Activated naive CD8-positive, alpha-beta T cell treated with anti-CD3 and anti-CD28 coated beads, Interleukin-2, amount 10 ng/mL, durations not matched to agents 7 days and 5 days (primary cell): ENCODE data around the gene RAB37. TPM values are rescaled to one million over a fixed set of nuclear protein-coding genes. Genes with fewer than 3 reads are reported as not detected.

Experiments
- ATAC-seq: fragments of 150-1000 bp; cut with Tn5 transposase; one replicate; pipeline ENCODE4 v1.10.0; 2021; ENCODE audit warnings: low read depth, moderate library complexity
- POLR2A ChIA-PET: fragments of 350-600 bp; sonication (Branson Sonifier 250); formaldehyde crosslinking; loops from one replicate; lab custom pipeline; 2021; ENCODE audit warnings: antibody characterized with exemption; lab: Charles Lee
- DNase-seq: peaks from one replicate; pipeline ENCODE4 v3.0.0; 2021
- H3K27ac Mint-ChIP-seq: one replicate; pipeline ENCODE4 v1.8.0; 2022; ENCODE audit warnings: mild to moderate bottlenecking, mixed read lengths
- H3K27me3 Mint-ChIP-seq: one replicate; pipeline ENCODE4 v1.8.0; 2022; ENCODE audit warnings: mild to moderate bottlenecking, moderate library complexity, mixed read lengths
- H3K36me3 Mint-ChIP-seq: one replicate; pipeline ENCODE4 v1.8.0; 2021; ENCODE audit warnings: mild to moderate bottlenecking, mixed read lengths
- H3K4me1 Mint-ChIP-seq: one replicate; pipeline ENCODE4 v1.8.0; 2021; ENCODE audit warnings: mixed read lengths
- H3K4me3 Mint-ChIP-seq: one replicate; pipeline ENCODE4 v1.8.0; 2022; ENCODE audit warnings: mild to moderate bottlenecking, moderate library complexity, mixed read lengths
- H3K9me3 Mint-ChIP-seq: one replicate; pipeline ENCODE4 v1.8.0; 2021; ENCODE audit warnings: mixed read lengths
- total RNA-seq, 2 experiments: library from RNA; stranded (reverse); gene quantifications; one replicate each; pipeline ENCODE4 v1.2.3, GENCODE V29; 2021

Gene RAB37
- total RNA-seq: 10 to 100 TPM; 24.7 to 27.5 TPM

DNA sequence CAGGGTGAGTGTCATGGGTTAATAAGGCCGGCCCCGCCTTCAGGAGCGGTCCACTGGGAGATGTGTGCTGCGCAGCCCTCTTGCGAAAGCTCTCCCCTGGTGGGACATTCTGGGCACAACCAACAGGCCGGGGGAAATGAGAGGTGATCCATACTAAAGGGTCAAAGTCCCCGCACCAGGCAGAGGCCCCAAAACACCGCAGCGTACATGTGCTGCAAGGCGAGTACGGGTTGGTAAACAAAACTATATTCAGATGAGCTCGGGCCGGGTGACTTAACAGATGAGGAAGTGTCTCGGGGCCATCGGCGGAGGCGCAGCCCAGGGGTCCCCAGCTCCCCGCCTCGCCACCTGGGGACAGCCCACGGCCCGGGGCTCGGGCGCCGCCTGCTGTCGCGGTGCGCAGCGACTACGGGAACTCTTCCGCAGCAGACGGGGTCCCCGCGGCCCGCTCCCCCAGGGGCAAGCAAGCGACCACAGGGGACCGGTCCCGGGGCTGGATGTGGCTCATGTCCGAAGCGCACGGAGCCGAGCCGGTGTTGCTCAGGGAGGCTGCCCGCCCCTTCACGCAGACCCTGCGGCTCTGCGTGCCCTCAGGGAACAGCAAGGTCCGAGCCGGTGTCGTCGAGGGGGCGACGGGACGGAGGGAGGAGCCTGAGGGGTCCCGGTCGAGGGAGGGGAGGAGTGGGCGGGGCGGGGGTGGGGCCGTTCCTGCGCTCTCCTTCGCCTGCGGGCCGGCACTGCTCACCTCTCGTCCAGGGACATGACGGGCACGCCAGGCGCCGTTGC, at the start of gene RAB37:
RAB37 (plus strand) TSS at position 744 of the 786 bp plus-strand sequence; CDS start at position 761, 17 bp downstream.
- H3K27me3 Mint-ChIP-seq: peaks cover 18% of the 10 kb centered on the region
- H3K27ac Mint-ChIP-seq: peak within 1 kb of the TSS; percentile 88
- H3K4me1 Mint-ChIP-seq: peaks cover 41% of the 10 kb centered on the region
- DNase-seq (peak; percentile 78), ATAC-seq (peak; percentile 16)
- H3K4me3 Mint-ChIP-seq: peak within 1 kb of the TSS; percentile 87
- POLR2A ChIA-PET: interaction anchor here (0.7 to 4.3 kb wide), 9 partner anchors 10 to 170 kb away, joined by 3 to 50 read pairs (median 12); partner anchors contain the start of gene NAT9
- H3K9me3 Mint-ChIP-seq: peaks cover 1% of the 10 kb centered on the region
- H3K36me3 Mint-ChIP-seq: no peaks in the 10 kb centered on the region

DNA sequence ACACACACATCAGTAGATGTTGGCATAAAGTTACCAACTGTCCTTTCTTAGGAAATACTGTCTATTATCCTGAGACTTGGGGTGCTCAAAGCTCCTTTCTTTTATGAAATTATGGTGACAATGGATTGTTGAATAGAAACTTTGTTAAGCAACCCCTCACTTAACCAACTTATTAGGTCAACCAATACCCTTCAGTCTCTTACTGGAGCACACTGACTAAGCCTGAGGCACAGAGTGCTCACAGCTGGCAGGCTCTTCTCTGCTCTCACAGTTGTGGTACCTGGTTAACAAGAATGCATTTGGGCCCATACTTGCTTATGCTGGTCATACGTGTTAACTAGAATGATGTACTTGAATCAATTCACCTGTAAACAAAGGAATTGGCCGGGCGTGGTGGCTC, 49.2 kb upstream of the RAB37 start:
- H3K4me3 Mint-ChIP-seq: no peak overlapping the region
- POLR2A ChIA-PET: no interaction called here
- H3K36me3 Mint-ChIP-seq: peaks cover 4% of the 10 kb centered on the region
- H3K27ac Mint-ChIP-seq: no peak overlapping the region
- ATAC-seq: no peak
- no peaks in the 10 kb centered on the region for H3K9me3 Mint-ChIP-seq
- H3K27me3 Mint-ChIP-seq: peaks cover 20% of the 10 kb centered on the region
- DNase-seq: no peak
- peaks cover 18% of the 10 kb centered on the region for H3K4me1 Mint-ChIP-seq

DNA sequence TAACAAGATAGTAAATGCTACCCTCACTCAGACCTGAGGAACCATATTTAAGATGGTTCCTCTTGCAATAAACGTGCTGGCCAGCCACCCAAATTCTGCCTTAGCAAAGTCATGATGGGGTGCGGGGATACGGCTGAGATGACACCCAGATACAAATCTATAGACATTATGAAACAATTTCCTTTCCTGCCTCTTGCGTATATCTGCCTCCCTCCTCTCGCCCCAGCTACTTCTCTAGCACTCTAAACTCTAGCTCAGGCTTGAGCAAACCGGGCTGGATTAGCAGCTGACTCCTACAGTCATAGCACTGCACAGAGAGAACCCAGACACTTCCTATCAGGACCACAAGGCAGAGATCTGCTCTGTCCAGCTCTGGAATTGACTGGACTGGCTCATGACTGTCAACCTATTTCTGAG, 46.6 kb upstream of the RAB37 start:
- Mint-ChIP-seq H3K9me3 (peaks cover 3% of the 10 kb centered on the region), H3K4me1 (peaks cover 20% of the 10 kb centered on the region), H3K27me3 (peaks cover 24% of the 10 kb centered on the region), H3K27ac (no peak overlapping the region), H3K4me3 (no peak overlapping the region), H3K36me3 (peaks cover 6% of the 10 kb centered on the region)
- POLR2A ChIA-PET: no interaction called here
- ATAC-seq (no peak), DNase-seq (no peak)

GRCh38 chr17:74691151-74691550, 45.9 kb upstream of the RAB37 start:
- DNase-seq (no peak), ATAC-seq (no peak)
- POLR2A ChIA-PET: no interaction called here
- Mint-ChIP-seq H3K4me3 (no peak overlapping the region), H3K27ac (no peak overlapping the region), H3K36me3 (peaks cover 6% of the 10 kb centered on the region), H3K27me3 (peaks cover 22% of the 10 kb centered on the region), H3K4me1 (peaks cover 20% of the 10 kb centered on the region), H3K9me3 (peaks cover 3% of the 10 kb centered on the region)

GRCh38 chr17:74694081-74694480, 43.0 kb upstream of the RAB37 start:
- POLR2A ChIA-PET: no interaction called here
- no peak overlapping the region for H3K4me3 Mint-ChIP-seq
- peaks cover 10% of the 10 kb centered on the region for H3K4me1 Mint-ChIP-seq
- H3K27ac Mint-ChIP-seq: no peak overlapping the region
- peaks cover 6% of the 10 kb centered on the region for H3K36me3 Mint-ChIP-seq
- peaks cover 26% of the 10 kb centered on the region for H3K27me3 Mint-ChIP-seq
- ATAC-seq: no peak
- peaks cover 3% of the 10 kb centered on the region for H3K9me3 Mint-ChIP-seq
- no peak for DNase-seq

DNA sequence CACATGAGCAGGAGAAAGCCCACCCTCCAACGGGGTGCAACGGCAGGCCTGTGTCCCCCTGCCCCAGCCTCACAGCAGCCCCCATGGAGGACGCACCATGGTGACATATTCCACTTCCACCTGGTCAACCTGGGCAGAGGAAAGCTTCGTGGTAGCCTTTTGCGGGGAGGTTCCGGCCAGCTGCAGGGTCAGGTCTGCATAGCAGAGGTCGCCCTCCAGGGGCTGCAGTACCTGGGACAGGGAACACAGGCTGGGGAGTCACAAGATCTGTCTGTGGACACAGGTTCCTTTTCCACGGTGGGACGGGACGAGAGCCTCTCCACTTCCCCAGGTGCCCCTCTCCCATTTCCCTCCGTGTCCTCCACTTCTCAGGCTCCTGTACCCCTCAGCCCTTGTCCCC, 41.4 kb upstream of the RAB37 start:
- peaks cover 3% of the 10 kb centered on the region for H3K9me3 Mint-ChIP-seq
- no peak overlapping the region for H3K4me3 Mint-ChIP-seq
- H3K4me1 Mint-ChIP-seq: peaks cover 2% of the 10 kb centered on the region
- peaks cover 26% of the 10 kb centered on the region for H3K27me3 Mint-ChIP-seq
- DNase-seq: no peak
- H3K36me3 Mint-ChIP-seq: peaks cover 3% of the 10 kb centered on the region
- no peak for ATAC-seq
- POLR2A ChIA-PET: no interaction called here
- H3K27ac Mint-ChIP-seq: no peak overlapping the region

DNA sequence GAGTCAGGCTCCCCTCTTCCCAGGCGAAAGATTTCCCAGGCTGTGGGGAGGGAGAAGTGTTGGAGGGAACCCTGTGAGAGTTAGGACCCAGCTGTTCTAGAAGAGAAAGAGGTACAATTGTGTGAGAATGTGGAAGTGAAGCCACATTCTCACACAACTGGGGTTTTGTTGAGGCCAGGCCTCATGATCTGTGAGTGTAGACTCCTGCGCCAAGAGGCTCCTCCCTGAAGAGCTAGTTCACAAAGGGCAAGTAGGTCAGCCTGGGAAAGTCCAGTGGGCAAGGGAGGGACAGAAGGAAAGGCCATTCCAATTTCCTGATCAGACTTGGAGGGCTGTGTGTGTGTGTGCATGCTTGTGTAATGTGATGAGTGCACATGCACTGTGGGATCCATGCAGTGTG, 39.5 kb upstream of the RAB37 start:
- POLR2A ChIA-PET: no interaction called here
- Mint-ChIP-seq H3K4me1 (peaks cover 2% of the 10 kb centered on the region), H3K36me3 (peaks cover 3% of the 10 kb centered on the region), H3K27ac (no peak overlapping the region), H3K4me3 (no peak overlapping the region), H3K27me3 (peaks cover 28% of the 10 kb centered on the region), H3K9me3 (peaks cover 3% of the 10 kb centered on the region)
- ATAC-seq (no peak), DNase-seq (no peak)

DNA sequence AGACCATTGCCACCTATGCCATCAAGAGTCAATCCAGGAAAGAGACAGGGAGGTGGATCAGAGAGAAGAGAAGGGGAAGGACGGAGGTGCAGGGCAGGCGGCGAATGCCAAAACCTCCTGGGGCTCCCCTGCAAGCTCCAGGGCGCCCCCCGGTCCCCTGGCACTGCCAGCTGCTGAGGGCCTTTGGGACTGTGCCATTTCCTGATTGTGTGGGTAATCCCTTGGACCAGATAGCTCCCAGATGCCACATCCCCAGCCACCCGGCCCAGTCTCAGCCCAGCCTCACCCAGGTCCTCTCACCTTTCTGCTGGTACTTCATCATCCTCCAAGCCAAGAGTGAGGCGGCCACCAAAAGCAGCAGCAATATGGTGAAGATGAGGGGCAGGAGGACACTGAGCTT, 39.0 kb upstream of the RAB37 start:
- peaks cover 24% of the 10 kb centered on the region for H3K27me3 Mint-ChIP-seq
- H3K4me1 Mint-ChIP-seq: peaks cover 2% of the 10 kb centered on the region
- H3K9me3 Mint-ChIP-seq: peaks cover 3% of the 10 kb centered on the region
- no peak overlapping the region for H3K4me3 Mint-ChIP-seq
- POLR2A ChIA-PET: no interaction called here
- peaks cover 2% of the 10 kb centered on the region for H3K36me3 Mint-ChIP-seq
- H3K27ac Mint-ChIP-seq: no peak overlapping the region
- DNase-seq (no peak), ATAC-seq (no peak)

GRCh38 chr17:74699236-74699635, 37.8 kb upstream of the RAB37 start:
- no peak overlapping the region for H3K27ac Mint-ChIP-seq

GRCh38 chr17:74702116-74702871, 34.8 kb upstream of the RAB37 start:
- no peaks in the 10 kb centered on the region for H3K4me1 Mint-ChIP-seq
- no peaks in the 10 kb centered on the region for H3K36me3 Mint-ChIP-seq
- H3K27ac Mint-ChIP-seq: no peak overlapping the region
- H3K9me3 Mint-ChIP-seq: no peaks in the 10 kb centered on the region
- DNase-seq (no peak), ATAC-seq (no peak)
- no peak overlapping the region for H3K4me3 Mint-ChIP-seq
- peaks cover 31% of the 10 kb centered on the region for H3K27me3 Mint-ChIP-seq
- POLR2A ChIA-PET: interaction anchor here (0.6 to 1.0 kb wide), 2 partner anchors 83 to 252 kb away, joined by 3 read pairs; no protein-coding TSS in a partner anchor

More at GRCh38 chr17:74699236-74699635, 37.8 kb upstream of the RAB37 start:
- H3K27me3 Mint-ChIP-seq: peaks cover 18% of the 10 kb centered on the region
- H3K9me3 Mint-ChIP-seq: peaks cover 1% of the 10 kb centered on the region
- DNase-seq (no peak), ATAC-seq (no peak)
- H3K4me3 Mint-ChIP-seq: no peak overlapping the region
- POLR2A ChIA-PET: no interaction called here
- H3K4me1 Mint-ChIP-seq: no peaks in the 10 kb centered on the region
- H3K36me3 Mint-ChIP-seq: peaks cover 2% of the 10 kb centered on the region

DNA sequence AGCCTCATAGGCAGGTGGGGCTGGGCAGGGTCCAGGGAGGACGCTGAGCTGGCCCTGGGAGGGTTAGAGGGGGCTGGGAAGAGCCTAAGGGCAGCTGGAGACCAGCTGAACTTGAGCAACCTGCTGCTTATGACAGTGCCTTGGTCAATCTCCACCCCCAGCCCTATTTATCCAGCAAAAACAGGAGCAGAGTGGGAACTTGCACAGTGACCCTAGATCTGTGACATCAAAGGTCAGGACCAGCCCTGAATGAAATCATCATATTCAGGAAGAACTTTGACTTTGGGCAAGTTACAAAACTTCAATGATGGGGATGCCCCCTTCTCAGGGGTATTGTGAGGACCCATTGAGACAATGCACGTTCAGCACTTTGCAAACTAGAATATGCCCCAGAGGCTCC, 33.7 kb upstream of the RAB37 start:
- POLR2A ChIA-PET: no interaction called here
- Mint-ChIP-seq H3K4me3 (no peak overlapping the region), H3K27me3 (peaks cover 31% of the 10 kb centered on the region), H3K27ac (no peak overlapping the region), H3K36me3 (no peaks in the 10 kb centered on the region), H3K4me1 (no peaks in the 10 kb centered on the region), H3K9me3 (no peaks in the 10 kb centered on the region)
- DNase-seq (no peak), ATAC-seq (no peak)

GRCh38 chr17:74704544-74704943, 32.5 kb upstream of the RAB37 start:
- ATAC-seq (no peak), DNase-seq (no peak)
- POLR2A ChIA-PET: no interaction called here
- H3K4me3 Mint-ChIP-seq: no peak overlapping the region
- H3K27ac Mint-ChIP-seq: no peak overlapping the region
- H3K4me1 Mint-ChIP-seq: no peaks in the 10 kb centered on the region
- H3K27me3 Mint-ChIP-seq: peaks cover 33% of the 10 kb centered on the region
- H3K36me3 Mint-ChIP-seq: no peaks in the 10 kb centered on the region
- H3K9me3 Mint-ChIP-seq: no peaks in the 10 kb centered on the region

DNA sequence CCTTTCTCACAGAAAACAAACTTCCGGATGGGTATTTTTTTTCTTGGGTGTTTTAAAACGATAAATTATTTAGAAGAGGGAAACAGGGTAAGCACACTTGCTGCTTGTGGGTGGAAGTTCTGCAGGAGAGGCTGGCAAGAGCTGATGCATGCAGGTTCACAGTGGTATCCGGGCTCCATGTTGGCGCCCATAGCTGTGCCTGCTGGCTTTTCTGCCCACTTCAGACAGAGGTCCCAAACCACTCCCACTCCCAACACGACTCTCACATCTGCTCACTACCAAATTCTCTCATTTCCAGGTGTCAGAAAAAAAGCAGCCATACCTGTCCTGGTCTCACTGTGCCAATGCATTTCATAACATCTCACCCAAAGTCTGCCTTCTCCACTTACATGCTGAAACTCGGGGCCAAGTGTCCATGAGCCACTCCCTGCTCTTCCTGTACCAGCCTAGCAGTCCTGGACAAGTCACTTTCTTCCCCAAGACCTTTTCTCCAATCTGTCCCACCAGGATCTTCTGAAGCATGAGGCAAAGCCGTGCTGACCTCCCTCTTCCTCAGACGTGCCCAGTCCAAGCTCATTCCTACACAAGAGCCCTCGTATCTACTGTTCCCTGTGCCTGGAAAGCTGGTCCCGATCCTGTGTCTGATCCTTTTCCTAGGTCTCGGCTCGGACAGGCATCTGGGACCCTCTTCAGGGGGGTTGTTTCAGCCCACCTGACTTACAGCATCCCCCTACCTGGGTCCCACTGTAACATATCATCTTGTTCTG, 25.8 kb upstream of the RAB37 start:
- H3K9me3 Mint-ChIP-seq: no peaks in the 10 kb centered on the region

More for the DNA sequence above, 25.8 kb upstream of the RAB37 start:
- Mint-ChIP-seq H3K4me3 (no peak overlapping the region), H3K27me3 (peaks cover 58% of the 10 kb centered on the region), H3K36me3 (no peaks in the 10 kb centered on the region), H3K4me1 (peaks cover 6% of the 10 kb centered on the region), H3K27ac (no peak overlapping the region)
- ATAC-seq: peak; percentile 30
- no peak for DNase-seq
- POLR2A ChIA-PET: no interaction called here
